Effector memory CD8-positive, alpha-beta T cell (primary cell): Measurements from ENCODE around the gene MRPL45.

Experiments used
- ATAC-seq: fragments of 150-1000 bp; cut with Tn5 transposase; replicated peaks from 2 replicates; pipeline ENCODE4 v1.10.0; 2021; ENCODE audit warnings: mild to moderate bottlenecking, moderate library complexity
- DNase-seq, 3 experiments: peaks; one replicate each; pipeline ENCODE4 v3.0.0; 2021
- H3K27ac Mint-ChIP-seq, 2 donors: one replicate each; pipeline ENCODE4 v1.8.0; 2022; ENCODE audit warnings: mild to moderate bottlenecking in 2 of 2, mixed read lengths in 2 of 2, moderate library complexity in 2 of 2
- H3K27me3 Mint-ChIP-seq, 2 donors: one replicate each; pipeline ENCODE4 v1.8.0; 2022; ENCODE audit warnings: mixed read lengths in 2 of 2
- H3K36me3 Mint-ChIP-seq: one replicate; pipeline ENCODE4 v1.8.0; 2022; ENCODE audit warnings: mild to moderate bottlenecking, moderate library complexity, mixed read lengths; ENCODE audit not compliant: insufficient read depth
- H3K4me1 Mint-ChIP-seq, 2 donors: one replicate each; pipeline ENCODE4 v1.8.0; 2022; ENCODE audit warnings: low read depth in 2 of 2, mixed read lengths in 2 of 2
- H3K4me3 Mint-ChIP-seq, 2 donors: one replicate each; pipeline ENCODE4 v1.8.0; 2022; ENCODE audit warnings: mild to moderate bottlenecking in 2 of 2, mixed read lengths in 2 of 2, moderate library complexity in 2 of 2
- H3K9me3 Mint-ChIP-seq, 2 donors: one replicate each; pipeline ENCODE4 v1.8.0; 2022; ENCODE audit warnings: mixed read lengths in 2 of 2

Gene MRPL45

DNA sequence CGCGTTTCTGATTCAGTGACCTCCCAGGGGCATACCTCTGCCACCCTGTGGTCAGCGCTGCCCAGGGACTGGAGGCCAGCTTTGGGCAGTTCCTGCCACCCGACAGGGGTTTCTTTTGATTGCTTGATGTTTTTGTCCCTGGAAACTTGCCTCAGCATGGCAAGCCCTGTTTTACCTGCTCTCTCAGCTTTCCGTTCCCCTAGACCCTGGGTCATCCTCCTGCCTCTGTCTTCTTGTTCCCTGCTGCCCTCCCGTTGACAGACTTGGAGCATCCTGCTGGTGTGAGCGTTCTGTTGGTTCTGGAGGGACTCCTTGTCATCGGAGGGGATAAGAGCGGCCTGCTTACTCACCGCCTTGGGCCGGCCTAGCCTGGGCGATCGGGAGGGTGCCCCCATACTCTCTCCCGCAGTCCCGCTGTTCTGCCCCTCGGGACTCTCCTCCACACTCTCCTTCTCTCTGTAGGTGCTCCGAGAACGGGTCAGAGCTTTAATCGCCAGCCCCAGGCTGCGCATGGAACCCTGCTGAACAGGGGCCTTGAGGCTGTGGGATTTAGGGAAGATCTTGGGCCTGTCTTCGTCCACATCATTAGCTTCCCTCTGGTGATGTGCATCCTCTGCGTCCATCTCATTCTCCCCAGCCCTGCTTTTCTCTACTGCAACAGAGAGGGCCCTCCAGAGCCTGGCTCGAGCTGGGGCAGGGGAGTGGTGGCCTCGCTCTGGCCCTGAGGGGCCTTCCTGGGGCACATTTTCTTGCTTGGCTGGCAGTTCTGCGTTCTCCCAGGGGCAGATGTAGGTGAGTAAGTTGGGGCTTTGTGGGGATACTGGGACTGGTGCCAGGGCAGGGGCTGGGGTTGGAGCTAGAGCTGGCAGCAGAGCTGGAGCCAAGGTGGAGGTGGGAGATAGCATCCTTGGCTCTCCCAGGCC lies 33.1 kb downstream of the MRPL45 start:
- Mint-ChIP-seq H3K36me3 (no peaks in the 10 kb centered on the region), H3K27ac (no peak overlapping the region), H3K27me3 (peaks cover 41 to 77% of the 10 kb centered on the region in 2 donors), H3K4me1 (no peaks in the 10 kb centered on the region), H3K9me3 (no peaks in the 10 kb centered on the region), H3K4me3 (no peak overlapping the region)
- no peak for ATAC-seq
- no peak for DNase-seq

DNA sequence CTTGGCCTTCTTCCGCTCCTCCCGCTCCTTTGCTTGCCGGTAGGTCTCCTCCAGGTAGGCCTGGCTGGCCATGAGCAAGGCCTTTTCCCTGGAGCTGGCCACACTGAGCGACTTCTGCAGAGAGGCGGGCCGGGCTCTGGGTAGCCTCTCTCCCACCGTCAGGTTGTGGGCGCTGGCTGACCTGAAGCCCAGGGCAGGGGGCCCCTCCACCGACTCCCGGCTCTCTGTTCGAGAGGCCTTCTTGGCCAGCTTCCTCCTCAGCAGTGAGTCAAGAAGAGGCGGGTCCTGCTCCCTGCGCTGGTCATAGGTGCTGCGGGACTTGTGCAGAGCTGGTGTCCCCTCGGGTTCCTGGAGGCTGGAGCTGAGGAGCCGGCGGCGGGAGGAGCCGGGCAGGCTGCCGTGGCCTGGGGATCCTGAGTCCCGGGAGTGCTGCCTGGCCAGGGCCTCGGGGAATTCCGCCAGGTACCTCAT lies 34.0 kb downstream of the MRPL45 start:
- Mint-ChIP-seq H3K4me1 (no peaks in the 10 kb centered on the region), H3K36me3 (no peaks in the 10 kb centered on the region), H3K27ac (no peak overlapping the region), H3K27me3 (peaks cover 41 to 77% of the 10 kb centered on the region in 2 donors), H3K4me3 (no peak overlapping the region), H3K9me3 (no peaks in the 10 kb centered on the region)
- ATAC-seq, result no peak
- DNase-seq, result no peak

DNA sequence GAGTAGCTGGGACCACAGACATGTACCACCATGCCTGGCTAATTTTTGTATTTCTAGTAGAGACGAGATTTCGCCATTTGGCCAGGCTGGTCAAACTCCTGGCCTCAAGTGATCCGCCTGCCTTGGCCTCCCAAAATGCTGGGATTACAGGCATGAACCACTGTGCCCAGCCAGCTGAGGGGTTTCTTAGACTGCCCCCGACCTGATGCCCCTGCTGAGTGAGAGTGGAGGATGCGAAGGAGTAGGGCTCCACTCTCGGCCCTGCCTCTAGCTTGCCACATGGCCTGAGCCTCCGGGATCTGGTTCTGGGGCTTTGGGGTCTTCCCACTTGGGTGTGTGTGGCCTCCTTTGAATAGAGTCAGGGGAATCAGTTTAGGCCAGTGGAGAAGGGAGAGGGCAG lies 35.8 kb downstream of the MRPL45 start:
- Mint-ChIP-seq H3K27me3 (peaks cover 46 to 84% of the 10 kb centered on the region in 2 donors), H3K36me3 (no peaks in the 10 kb centered on the region), H3K27ac (no peak overlapping the region), H3K4me3 (no peak overlapping the region), H3K4me1 (no peaks in the 10 kb centered on the region), H3K9me3 (no peaks in the 10 kb centered on the region)
- DNase-seq (no peak), ATAC-seq (no peak)

DNA sequence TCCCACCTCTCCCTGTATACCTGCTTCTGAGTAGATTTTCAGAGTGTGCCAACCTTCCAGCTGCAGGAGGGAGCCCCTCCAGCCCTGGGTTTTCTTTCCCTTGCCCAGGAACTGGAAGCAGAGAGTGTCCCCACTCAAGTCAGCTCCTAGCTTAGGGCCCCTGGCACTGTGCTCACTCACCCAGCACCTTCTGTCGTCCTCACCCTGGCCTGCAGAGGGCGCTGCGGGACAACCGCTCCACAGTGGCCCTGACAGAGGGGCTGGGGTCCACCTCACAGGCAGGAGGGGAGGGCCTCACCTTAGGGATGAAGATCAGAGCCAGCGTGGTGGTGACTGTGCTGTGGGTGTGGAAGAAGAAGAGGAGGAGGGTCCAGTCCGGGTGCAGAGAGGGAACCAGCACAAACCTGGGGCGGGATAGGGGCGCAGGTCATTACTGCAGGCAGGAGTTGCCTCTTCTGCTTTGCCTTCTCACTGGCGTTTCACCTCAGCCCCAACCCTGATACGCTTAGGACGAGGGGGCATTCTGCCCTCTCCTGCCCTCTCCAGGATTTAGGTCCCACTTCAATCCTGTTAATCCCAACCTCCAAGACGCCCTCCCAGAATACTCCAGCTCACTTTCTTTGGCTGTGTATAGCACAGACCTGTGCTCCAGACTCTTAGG lies 36.8 kb downstream of the MRPL45 start:
- Mint-ChIP-seq H3K36me3 (no peaks in the 10 kb centered on the region), H3K9me3 (no peaks in the 10 kb centered on the region), H3K27me3 (peaks cover 44 to 78% of the 10 kb centered on the region in 2 donors), H3K4me1 (no peaks in the 10 kb centered on the region), H3K27ac (no peak overlapping the region), H3K4me3 (no peak overlapping the region)
- DNase-seq, result peak; percentile 23 to 32 (median 26)
- peak; percentile 54 for ATAC-seq

DNA sequence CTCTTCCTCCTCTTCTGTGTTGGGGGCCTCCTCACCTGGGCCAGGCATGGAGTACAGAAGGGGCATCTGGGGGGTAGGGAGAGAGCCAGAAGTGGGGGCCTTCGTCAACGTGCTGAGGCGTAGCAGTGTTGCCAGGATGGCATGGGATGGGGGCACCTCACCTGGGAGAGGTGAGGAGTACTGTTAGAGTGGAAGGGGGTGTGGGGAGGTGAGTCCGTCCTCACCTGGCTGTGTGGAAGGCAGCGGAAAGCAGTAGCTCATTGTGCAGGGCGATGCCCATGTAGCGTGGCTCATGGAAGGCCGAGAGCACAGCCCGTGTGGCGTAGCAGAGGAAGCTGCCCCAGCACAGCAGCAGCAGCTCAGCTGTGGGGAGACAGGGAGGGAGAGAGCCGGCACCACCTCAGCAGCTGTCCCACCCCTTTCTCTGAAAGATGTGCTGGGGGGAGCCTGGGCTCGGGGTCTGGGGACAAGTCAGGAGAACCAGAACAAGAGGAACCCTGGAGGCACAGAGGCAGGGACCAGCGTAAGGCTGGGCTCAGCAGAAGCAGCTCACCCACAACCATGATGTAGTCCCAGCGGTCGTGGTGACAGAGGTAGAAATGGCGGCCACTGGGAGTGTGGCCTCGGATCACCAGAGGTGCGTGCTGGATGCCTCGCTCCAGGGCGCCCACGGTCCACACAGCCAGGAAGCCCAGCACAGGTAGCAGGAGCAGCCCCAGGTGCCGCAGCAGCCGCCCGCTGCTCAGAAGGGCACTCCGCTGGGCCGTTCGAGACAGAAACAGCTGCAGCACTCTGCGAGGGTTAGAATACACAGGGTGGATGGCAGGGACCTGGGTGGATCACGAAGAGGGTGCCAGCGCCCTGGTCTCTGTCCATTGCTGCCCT lies 37.8 kb downstream of the MRPL45 start:
- H3K9me3 Mint-ChIP-seq, result no peaks in the 10 kb centered on the region
- no peak for DNase-seq
- no peak for ATAC-seq

DNA sequence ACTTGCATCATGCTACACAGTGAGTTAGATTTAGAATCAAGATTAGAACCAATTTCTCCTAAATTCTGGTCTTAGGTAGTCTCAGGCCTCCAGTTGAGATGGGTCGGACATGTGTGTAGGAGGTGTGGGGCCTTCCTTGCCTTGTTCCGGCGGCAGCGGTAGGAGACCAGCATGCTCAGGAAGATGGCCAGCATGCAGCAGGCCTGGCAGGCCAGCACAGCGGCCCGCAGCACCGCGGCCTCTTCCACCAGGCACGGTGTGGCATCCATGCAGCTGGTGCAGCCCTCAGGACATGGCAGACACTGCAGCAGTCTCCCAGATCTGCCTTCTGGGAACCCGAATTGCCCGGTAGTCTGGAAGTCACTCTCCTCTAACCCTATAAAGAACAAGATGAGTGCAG lies 39.9 kb downstream of the MRPL45 start:
- Mint-ChIP-seq H3K27ac (peak overlapping the region in 1 of 2 donors; percentile 22), H3K4me1 (no peaks in the 10 kb centered on the region), H3K4me3 (no peak overlapping the region), H3K9me3 (no peaks in the 10 kb centered on the region), H3K27me3 (peaks cover 25 to 58% of the 10 kb centered on the region in 2 donors), H3K36me3 (no peaks in the 10 kb centered on the region)
- DNase-seq, result no peak
- ATAC-seq, result no peak

More for the DNA sequence above, 37.8 kb downstream of the MRPL45 start:
- peaks cover 38 to 69% of the 10 kb centered on the region in 2 donors for H3K27me3 Mint-ChIP-seq
- H3K4me3 Mint-ChIP-seq, result no peak overlapping the region
- H3K27ac Mint-ChIP-seq, result no peak overlapping the region
- no peaks in the 10 kb centered on the region for H3K4me1 Mint-ChIP-seq
- H3K36me3 Mint-ChIP-seq, result no peaks in the 10 kb centered on the region

DNA sequence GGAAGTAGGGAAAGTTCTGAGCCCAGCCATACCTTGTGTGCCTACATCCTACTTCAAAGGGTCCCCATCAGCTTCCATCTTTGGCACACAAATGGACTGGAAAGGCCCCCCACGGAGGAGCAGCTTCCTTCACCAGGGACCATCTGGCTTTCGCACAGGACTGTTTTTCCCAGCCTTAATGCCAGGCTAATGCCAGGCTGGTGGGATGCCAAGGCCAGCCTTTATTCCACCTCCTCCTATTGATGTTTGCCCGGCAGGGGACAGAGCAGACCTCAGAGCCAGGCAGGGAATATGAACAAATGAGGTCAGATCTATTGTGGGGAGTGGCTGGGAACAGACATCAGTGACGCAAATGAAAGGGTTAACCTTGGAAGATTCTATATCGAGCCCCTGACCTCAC lies 41.1 kb downstream of the MRPL45 start:
- Mint-ChIP-seq H3K9me3 (no peaks in the 10 kb centered on the region), H3K27ac (no peak overlapping the region), H3K27me3 (peaks cover 26 to 58% of the 10 kb centered on the region in 2 donors), H3K4me1 (no peaks in the 10 kb centered on the region), H3K4me3 (no peak overlapping the region), H3K36me3 (no peaks in the 10 kb centered on the region)
- DNase-seq (no peak), ATAC-seq (no peak)

DNA sequence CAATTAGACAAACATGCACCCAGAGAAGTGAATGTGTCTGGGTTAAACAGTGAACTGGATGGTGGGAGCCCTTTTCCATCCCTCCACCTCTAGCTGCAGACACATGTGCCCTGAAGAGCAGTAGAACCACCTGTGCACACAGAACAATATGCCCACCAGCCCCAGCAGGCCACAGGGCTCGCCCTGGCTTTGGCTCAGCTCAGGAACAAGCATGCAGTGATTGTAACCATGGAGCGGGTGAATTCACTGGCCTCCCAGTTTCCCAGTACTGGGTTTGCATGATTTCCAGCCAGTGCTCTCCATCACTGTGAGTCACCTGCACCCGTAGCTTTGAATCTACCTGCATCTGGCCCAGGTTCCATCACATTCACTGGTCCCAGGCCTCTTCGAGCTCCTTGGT lies 41.6 kb downstream of the MRPL45 start:
- Mint-ChIP-seq H3K4me3 (no peak overlapping the region), H3K27me3 (peaks cover 22 to 58% of the 10 kb centered on the region in 2 donors), H3K36me3 (no peaks in the 10 kb centered on the region), H3K9me3 (no peaks in the 10 kb centered on the region), H3K27ac (no peak overlapping the region), H3K4me1 (no peaks in the 10 kb centered on the region)
- ATAC-seq (no peak), DNase-seq (no peak)

DNA sequence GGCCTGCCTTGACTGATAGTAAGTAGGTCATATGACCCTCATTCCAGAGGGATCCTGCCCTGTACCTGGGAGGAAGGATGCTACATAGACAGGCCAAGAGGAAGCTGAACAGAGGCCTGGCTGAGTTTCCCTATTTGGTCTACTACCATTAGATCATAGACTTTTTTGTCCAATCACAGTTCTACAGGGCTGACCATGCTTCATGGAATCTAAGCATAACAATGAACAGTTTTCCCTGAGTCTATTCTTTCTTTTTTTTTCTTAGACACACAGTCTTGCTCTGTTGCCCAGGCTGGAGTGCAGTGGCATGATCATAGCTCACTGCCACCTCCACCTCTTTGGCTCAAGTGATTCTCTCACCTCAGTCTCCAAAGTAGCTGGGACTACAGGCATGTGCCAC lies 42.9 kb downstream of the MRPL45 start:
- H3K27ac Mint-ChIP-seq, result no peak overlapping the region
- H3K36me3 Mint-ChIP-seq, result no peaks in the 10 kb centered on the region
- no peak overlapping the region for H3K4me3 Mint-ChIP-seq
- ATAC-seq, result no peak
- H3K27me3 Mint-ChIP-seq, result peaks cover 28 to 60% of the 10 kb centered on the region in 2 donors
- H3K4me1 Mint-ChIP-seq, result no peaks in the 10 kb centered on the region
- H3K9me3 Mint-ChIP-seq, result no peaks in the 10 kb centered on the region
- DNase-seq, result no peak

DNA sequence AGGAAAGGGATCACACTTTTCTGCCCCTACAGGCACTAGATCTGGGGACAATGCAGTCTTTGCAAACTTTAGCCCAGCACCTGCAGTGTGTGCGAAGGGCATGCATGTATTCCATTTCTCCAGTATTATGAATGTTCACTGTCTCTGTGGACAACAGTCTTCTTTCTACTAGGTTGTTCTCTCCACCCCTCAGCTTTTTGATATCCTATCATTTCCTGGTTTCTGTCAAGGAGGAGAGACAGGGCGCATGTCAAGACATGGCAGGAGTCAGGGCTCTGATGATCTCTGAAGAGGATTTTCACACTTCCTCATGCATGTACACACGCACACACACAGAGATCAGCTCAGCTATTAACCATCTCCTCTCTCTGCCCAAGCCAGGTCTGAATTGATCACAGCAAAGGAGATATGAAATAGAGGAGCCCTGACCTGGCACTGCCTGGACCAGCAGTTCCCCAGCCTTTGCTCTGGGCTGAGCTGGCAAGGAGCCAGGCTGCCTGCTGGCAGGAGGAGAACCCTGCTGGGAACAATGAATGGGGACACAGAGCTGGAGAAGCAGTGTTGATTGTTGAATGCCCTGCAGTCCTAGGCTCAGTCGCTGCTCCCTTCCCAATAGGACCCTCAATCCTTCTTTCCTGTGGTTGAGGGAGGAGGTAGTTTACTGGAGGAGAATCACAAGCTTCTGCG lies 44.2 kb downstream of the MRPL45 start:
- H3K27me3 Mint-ChIP-seq, result peaks cover 28 to 65% of the 10 kb centered on the region in 2 donors
- no peaks in the 10 kb centered on the region for H3K4me1 Mint-ChIP-seq
- DNase-seq (no peak), ATAC-seq (no peak)
- H3K9me3 Mint-ChIP-seq, result no peaks in the 10 kb centered on the region
- H3K27ac Mint-ChIP-seq, result no peak overlapping the region
- no peak overlapping the region for H3K4me3 Mint-ChIP-seq
- no peaks in the 10 kb centered on the region for H3K36me3 Mint-ChIP-seq

DNA sequence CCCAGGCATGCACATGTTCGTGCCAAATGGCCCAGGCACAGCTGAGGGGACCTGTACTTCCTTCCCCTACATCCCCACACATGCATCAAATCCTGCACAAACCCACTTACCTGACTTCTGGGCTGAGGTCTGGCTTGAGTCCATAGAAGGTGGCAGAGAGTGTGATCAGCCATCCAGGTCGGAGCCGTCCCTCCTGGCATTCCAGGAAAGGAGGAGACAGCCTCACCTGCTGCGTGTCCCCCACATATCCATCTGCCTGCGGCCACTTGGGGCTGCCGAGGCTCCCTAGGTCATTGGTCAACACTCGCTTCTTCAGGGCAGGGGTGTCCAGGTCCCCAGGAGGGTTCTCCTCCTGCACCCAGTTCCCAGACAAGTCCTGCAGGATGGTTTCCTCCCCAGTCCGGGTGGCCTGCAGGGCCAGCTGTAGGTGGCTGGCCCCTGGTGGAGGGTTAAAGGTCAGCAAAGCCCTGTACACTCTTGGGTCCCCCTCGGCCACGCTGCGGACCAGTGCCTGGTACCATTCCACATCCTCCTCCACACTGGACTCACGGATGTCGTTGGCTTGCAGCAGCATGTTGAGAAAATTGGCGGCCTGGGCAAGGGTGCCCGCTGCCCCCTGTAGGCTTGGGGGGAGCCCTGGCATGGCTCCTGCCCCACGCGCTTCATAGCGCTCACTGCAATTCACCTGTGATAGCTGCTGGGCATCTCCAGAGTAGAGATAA lies 46.1 kb downstream of the MRPL45 start:
- Mint-ChIP-seq H3K4me3 (no peak overlapping the region), H3K4me1 (no peaks in the 10 kb centered on the region), H3K36me3 (no peaks in the 10 kb centered on the region), H3K27ac (no peak overlapping the region), H3K9me3 (no peaks in the 10 kb centered on the region), H3K27me3 (peaks cover 23 to 46% of the 10 kb centered on the region in 2 donors)
- ATAC-seq (no peak), DNase-seq (no peak)

DNA sequence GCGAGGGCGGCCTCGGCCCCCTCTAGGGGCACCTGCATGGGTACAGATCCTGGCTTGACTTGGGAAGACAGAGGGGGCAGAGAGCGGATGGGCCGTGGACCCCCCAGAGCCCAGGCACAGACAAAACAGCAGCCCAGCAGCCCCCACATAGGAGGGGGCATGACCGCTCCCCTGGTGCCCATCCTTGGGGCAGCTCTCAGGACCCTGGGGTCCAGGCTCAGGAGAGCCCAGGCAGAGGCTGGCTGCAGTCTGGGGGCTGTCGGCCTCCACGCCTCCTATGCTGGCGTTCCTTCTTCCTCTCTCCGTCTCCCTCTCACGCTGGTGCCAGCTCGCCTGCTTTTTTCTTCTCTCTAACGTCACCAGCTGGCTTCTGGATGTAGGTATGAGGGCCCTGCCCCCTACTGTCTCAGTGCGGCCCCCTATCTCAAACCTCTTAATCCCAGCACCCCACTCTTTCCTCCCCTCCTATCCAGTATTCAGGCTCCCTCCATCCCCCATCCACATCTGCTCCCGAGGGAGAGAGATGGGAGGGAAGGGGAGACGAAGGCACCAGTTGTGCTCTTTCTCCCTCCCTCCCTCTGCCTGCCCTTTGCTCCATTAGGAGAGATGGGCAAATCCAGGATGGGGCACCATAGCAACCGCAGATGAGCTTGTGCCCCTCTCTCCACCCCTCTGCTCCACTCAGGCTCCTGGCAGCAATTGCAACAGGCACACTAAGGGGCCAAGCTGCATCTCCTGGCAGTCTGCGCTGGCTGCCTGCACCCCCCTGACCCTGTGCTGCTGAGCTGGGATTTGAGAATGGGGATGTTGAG lies 46.8 kb downstream of the MRPL45 start, which contains the start of gene GPR179:
Gene GPR179 (minus strand): TSS at position 349 of the 812 bp plus-strand sequence. CDS start 167 bp downstream, at position 182.
- H3K4me3 Mint-ChIP-seq, result no peak within 1 kb of the TSS
- H3K27ac Mint-ChIP-seq, result no peak within 1 kb of the TSS
- H3K4me1 Mint-ChIP-seq, result no peaks in the 10 kb centered on the region
- no peaks in the 10 kb centered on the region for H3K9me3 Mint-ChIP-seq
- H3K36me3 Mint-ChIP-seq, result no peaks in the 10 kb centered on the region
- ATAC-seq, result no peak
- peaks cover 21 to 45% of the 10 kb centered on the region in 2 donors for H3K27me3 Mint-ChIP-seq
- no peak for DNase-seq
